C1 segment of cervical spinal cord (tissue), 14 donors: ENCODE results near the gene TAPBPL.

Source experiments
- DNase-seq, 14 donors: peaks; one replicate each; lab custom pipeline; 2025; lab: John Stamatoyannopoulos, UW

TAPBPL gene

DNA sequence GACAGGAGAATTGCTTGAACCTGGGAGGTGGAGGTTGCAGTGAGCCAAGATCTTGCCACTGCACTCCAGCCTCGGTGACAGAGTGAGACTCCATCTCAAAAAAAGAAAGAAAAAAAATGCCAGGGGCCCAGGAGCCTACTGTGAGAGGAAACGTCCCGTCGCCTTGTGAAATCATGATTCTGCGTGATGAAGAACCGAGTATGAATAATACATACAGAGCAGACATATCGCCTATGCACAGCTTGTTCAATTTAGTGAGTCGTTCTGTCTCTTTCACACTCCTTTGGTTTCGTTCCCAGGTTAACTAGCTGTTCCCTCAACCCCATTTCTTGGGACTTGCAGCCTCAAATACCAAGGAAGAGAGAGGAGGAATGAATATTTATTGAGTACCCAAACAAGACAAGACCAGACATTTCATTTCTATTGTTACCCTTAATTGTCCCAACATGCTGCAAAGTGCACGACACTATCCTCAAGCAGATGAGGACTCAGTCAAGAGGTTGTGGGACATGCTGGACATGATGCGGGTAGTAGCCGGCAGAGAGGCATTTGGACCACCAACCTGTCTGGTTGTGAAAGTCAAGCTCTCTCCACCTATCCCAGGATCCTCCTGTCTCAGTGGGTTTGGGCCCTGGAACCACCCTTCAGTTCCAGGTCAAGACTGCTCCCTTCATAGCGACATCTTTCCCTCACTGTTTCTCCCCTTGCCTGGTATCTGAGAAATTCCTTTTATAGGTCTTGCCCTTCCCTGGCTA is 15.7 kb upstream of the TAPBPL start:
- DNase-seq, result no peak

GRCh38 chr12:6437586-6437985 is 14.3 kb upstream of the TAPBPL start:
- DNase-seq, result no peak

- DNase-seq, result no peak
Measured at GRCh38 chr12:6438345-6438744, 13.5 kb upstream of the TAPBPL start.

DNA sequence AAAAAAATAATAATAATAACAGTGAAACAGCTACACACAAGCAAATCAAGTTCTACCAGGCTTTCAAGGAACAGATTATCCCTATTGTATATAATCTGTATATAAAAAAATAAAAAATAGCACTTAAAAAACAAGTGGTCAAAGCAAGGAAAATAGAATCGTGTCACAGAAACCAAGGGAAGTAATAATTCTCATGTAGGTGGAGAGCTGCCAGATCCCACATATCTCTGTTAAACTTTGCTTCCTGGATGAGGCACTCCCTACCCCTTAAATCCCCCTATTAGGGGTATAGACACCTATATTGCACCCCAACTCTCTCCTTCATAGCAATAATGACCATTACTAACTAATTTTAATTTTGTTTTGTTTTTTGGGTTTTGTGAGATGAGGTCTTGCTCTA is 11.5 kb upstream of the TAPBPL start:
- no peak for DNase-seq

GRCh38 chr12:6442836-6443235 is 9.0 kb upstream of the TAPBPL start:
- DNase-seq, result no peak

DNA sequence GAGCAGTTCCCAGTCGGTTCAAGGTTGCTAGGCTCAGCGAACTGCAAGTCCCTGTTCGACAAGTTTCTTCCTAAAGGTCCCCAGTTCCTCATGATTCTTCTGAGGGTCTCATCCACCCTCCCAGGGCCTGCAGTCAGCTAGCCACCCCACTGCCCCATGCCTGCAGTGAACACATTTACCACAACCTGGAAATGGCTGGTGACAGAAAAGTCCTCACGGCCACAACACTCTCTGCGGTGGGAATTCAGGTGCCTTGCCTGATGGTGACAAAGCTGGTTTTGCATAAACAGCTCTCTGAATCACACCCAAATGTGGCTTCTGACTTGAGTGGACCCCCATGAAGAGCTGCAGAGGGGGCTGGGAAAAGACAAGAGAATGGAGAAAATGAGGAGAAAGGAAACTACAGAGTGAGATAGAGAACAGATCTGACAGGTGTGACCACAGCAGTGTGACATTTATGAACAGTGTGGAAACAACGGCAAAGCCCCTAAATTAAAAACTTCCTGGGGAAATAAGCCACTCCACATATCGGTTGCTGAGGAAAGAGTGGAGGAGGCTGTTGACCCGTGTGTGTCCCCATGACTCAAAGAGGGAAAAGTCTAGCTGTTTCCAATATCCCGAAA is 8.4 kb upstream of the TAPBPL start:
- DNase-seq, result no peak

GRCh38 chr12:6444031-6444430 is 7.8 kb upstream of the TAPBPL start:
- no peak for DNase-seq

DNA sequence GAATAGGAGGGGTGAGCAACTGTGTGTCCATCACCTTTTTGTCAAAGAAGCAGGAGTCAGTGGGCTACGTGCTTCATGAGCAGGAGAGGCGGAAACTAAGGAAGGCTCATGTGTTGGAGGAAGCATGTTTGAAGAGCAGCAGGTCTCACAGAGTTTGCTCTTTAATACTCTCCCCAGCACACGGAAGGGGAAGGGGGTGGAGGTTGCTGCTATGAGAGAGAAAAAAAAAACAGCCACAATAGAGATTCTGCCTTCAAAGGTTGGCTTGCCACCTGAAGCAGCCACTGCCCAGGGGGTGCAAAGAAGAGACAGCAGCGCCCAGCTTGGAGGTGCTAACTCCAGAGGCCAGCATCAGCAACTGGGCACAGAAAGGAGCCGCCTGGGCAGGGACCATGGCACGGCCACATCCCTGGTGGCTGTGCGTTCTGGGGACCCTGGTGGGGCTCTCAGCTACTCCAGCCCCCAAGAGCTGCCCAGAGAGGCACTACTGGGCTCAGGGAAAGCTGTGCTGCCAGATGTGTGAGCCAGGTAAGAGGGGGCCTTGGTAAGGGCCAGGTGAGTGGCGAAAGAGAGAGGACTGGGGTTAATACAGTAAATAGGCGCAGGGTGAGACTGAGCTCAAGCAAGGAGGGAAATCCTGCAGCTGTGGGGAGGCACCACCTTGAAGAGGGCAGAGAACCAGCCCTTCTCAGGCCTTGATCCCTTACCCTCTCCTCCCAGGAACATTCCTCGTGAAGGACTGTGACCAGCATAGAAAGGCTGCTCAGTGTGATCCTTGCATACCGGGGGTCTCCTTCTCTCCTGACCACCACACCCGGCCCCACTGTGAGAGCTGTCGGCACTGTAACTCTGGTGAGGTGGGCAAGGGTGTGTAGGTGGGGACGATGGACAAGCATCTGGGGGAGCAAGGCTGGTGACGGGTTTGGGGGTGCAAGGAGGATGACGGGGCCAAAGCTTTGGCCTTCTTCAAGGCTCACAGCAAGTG is 6.8 kb upstream of the TAPBPL start, which contains the start of gene CD27:
Gene CD27, plus strand, starts transcription at position 252 of the 985 bp plus-strand sequence. Its CDS starts 141 bp downstream, at position 393.
- no peak for DNase-seq

DNA sequence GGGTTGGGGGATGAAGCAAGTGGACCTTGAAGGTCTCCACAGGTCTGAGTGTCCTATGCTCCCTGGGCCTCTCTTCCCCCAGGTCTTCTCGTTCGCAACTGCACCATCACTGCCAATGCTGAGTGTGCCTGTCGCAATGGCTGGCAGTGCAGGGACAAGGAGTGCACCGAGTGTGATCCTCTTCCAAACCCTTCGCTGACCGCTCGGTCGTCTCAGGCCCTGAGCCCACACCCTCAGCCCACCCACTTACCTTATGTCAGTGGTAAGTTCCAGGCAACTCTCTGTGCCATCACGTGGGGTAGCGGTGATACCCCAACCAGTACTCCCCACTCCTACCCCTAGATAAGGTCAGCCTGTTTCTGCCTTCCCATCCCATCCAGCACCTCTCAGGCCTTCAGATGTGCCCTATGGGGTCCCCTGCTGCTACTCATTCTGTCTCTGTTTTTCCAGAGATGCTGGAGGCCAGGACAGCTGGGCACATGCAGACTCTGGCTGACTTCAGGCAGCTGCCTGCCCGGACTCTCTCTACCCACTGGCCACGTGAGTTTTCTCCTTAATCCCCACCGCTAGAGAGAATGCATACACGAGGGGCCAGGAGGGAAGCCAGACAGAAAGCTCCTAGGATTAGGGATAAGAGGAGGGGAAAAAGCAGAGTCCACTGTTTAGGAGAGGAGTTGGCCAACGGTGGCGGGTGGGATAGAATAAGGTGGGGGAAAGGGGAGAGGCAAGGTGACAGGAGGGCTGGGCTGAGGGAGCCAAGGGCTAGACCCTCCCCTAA is 1.6 kb upstream of the TAPBPL start:
- DNase-seq, result no peak

- peak in 1 of 14 donors; percentile 64 for DNase-seq
Measured at GRCh38 chr12:6450869-6451347, 934 bp upstream of the TAPBPL start.

DNA sequence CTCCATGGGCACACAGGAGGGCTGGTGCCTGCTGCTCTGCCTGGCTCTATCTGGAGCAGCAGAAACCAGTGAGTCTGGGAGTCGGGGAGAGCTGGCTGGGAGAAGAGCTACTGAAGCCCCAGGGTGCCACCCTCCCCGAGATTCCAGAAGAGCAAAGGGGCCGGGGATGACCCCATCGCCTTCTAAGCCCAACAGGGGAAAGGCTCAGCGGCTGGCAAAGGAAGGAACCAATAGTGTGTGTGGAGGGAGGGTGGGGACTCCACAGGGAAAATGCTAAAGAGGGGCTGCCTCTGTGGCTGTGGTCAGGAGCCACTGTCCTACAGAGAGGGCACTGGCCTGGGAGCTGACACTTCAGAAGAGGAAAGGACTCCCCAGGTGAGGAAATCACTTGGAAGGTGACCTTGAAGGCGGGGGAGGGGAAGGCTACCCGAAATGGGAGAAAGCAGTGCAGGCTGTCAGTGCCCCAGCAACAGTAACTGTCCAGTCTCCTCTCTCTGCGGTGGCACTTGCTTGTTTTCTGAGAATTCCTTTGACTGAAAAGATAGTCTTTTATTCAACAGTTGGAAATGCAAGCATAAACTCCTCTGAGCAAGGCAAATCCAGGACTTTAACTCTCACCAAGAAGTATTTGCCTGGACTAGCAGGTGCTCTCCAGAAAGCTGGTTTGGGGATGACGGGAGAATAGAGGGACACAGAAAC is 552 bp downstream of the TAPBPL start:
- peak in 6 of 14 donors; percentile 37 to 85 (median 72) for DNase-seq

DNA sequence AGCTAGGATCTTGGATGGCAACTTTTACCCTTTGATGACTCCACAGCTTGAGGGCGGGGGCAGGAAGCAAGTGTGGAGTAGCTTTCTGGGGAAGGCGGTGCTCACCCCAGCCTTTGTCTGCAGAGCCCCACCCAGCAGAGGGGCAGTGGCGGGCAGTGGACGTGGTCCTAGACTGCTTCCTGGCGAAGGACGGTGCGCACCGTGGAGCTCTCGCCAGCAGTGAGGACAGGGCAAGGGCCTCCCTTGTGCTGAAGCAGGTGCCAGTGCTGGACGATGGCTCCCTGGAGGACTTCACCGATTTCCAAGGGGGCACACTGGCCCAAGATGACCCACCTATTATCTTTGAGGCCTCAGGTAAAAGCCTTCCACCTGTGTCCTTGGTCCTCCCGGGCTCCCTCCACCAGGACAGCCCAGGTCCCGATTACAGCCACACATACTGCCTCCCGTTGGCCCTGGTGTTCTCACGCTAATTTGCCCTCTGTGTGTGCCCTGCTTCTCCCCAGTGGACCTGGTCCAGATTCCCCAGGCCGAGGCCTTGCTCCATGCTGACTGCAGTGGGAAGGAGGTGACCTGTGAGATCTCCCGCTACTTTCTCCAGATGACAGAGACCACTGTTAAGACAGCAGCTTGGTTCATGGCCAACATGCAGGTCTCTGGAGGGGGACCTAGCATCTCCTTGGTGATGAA is 1.2 kb downstream of the TAPBPL start:
- DNase-seq, result peak in 3 of 14 donors; percentile 35 to 45 (median 39)

DNA sequence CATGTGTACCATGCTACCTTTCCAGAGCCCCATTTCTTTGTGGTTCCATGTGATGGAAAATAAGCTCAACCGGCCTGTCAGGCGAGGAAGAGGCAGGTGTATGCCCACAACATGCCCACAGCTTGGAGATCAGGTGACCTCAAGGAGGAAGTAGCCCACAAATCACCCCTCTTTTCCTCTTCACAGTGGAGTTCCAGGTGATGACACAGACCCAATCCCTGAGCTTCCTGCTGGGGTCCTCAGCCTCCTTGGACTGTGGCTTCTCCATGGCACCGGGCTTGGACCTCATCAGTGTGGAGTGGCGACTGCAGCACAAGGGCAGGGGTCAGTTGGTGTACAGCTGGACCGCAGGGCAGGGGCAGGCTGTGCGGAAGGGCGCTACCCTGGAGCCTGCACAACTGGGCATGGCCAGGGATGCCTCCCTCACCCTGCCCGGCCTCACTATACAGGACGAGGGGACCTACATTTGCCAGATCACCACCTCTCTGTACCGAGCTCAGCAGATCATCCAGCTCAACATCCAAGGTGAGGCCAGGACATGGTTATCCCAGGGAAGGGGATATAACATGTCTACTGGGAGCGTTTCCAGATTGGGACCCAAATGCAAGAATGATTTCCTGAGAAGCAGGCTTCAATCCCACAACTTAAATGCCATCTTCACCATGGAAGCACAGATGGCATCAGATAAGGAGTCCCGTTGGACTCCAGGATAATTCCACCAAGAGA is 5.5 kb downstream of the TAPBPL start:
- DNase-seq, result no peak

DNA sequence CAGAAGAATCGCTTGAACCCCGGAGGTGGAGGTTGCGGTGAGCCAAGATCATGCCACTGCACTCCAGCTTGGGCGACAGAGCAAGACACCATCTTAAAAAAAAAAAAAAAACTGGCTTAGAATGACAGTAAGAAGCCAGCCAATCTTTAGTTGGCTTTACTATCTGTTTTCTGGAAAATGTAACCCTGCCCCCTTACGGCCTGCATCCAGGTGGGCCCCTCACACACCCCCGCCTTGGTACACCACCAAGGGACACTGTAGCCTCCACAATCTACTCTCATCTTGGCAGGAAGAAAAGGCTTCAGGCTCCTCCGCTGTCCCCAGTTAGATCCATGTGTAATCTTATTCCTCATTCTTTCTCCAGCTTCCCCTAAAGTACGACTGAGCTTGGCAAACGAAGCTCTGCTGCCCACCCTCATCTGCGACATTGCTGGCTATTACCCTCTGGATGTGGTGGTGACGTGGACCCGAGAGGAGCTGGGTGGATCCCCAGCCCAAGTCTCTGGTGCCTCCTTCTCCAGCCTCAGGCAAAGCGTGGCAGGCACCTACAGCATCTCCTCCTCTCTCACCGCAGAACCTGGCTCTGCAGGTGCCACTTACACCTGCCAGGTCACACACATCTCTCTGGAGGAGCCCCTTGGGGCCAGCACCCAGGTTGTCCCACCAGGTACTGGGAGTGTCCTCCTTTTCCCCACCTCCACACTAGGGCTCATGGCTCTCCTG is 6.6 kb downstream of the TAPBPL start:
- no peak for DNase-seq

DNA sequence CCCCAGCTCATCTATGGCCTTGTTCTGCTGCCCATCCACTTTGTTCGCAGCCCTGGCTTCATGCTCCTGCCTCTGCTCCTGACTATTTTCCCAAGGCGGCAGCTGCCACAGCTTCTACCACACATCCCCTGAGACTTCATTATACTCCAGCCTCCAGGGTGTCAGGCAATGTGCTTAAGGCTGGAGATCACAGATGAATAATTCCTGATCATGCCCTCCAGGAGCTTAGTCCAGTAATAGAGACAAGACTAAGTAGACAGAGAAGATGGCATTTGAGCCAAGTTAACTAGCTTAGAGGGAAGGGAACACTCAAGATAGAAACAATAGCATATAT is 7.1 kb downstream of the TAPBPL start:
- no peak for DNase-seq

- no peak for DNase-seq
Measured at GRCh38 chr12:6460751-6461371, 9.0 kb downstream of the TAPBPL start.

GRCh38 chr12:6461401-6462233 is 9.8 kb downstream of the TAPBPL start:
- peak in 10 of 14 donors; percentile 12 to 70 (median 44) for DNase-seq
